GM18508 (cell line): ENCODE measurements around the gene GAB2.

Experiments
- ATAC-seq: cut with Tn5 transposase; IDR thresholded peaks from one replicate; pipeline ENCODE4 v1.9.1; 2021; ENCODE audit warnings: moderate number of reproducible peaks; ENCODE audit not compliant: insufficient read depth, unreplicated experiment

The GAB2 gene

DNA sequence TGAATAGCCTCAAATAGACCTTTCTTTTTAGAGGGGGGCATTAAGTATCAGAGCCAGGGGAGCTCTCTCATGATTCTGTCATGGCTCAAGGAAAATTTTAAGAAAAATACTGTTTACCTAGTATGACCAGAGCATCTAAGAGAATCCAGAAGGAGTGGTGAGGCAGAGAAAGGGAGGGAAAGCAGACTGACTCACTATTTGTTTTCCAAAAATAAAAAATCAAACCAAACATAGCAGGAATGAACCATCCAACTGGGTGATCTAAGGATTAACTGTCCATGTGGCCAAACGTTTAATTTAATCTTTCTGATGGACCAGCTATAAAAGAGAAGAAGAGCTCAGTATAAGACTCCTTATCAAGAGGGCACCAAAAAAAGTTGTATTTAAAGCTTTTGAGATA is 70.8 kb downstream of the GAB2 start:
- ATAC-seq, result no peak

DNA sequence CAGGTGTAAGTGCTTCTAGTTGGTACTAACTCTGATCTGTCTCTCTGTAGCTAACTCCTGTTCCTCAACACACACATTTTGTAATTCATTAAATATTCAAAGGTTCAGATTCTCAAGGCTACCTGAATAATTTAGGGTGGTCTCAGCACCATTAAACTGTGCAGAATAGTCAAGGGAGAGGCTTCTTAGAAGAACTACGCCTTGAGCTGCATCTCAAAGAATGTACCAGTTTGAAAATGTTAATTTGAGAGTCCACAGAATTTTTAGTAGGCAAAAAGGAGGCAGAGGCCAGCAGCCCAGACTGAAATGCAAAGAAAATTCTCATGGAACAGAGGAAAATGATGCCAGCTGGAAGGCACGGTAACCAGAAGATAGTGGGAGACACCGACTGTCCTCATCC is 72.2 kb downstream of the GAB2 start:
- ATAC-seq, result no peak

DNA sequence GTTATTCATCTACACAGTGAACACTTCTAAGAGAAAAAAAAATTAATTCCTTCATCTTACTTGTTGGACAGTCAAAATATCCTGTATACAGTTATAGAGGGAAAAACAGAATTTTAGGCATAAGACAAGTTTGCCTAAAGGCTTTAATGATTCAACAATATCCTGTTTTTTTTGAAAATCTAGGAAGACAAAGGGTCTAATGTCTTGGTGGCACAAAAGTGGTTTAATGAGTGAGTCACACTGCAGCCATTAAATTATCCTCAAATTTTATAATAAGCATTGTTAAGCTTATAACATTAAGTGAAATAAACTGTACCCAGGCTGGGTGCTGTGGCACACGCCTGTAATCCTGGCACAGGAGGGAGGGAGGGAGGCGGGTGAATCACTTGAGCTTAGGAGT is 72.9 kb downstream of the GAB2 start:
- no peak for ATAC-seq

DNA sequence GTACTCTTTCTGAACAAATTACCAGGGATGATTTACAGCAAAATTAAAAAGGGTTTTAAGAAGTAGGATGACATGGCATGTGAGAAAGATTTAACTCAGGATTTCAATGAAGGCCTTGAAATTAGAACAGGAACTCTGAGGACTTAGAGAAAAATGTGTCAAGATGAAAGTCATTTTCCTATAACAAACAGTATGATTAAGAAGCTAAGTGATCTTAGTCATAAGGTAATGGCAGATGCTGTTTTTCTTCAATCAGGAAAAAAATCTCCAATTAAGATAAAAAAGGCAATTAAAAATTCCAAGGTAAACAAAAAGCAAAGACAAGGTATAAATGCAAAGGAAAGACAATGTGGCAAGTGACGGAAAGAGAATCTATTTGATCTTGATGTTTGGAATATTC is 73.5 kb downstream of the GAB2 start:
- no peak for ATAC-seq

DNA sequence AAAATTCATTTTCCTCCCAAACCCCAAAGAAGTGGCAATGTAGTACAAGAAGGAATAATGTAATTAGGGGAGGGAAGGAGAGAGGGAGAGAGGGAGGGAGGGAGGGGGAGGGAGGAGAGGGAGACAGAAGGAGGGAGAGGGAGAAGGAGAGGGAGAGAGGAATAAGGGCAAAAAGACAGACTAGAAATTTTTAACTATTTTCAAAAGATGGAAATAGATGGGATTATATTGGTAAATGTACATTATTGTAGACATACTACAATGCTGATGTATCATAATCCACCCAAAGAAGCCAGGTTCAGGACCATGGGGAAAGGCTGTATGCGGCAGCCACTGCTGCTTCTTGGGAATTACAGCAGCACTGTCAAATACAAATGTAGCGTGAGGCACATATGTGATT is 74.3 kb downstream of the GAB2 start:
- ATAC-seq, result no peak

DNA sequence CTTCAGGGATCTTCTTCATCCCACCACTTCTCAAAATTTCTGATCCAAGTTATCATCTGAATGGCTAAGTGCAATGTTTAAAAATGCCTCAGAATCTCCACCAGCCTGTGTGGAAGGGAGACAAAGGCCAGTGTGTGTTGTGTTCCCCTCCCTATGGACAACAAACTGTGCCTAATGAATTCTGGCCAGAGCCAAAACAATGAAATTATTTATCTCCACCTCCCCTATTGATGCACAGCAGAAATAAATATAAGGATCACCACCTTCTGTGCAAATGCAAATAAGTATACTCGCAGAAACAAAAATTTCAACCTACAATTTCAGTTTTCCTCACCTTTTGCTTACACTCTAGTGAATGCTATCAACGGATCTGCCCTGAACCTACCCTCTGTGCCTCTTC is 75.8 kb downstream of the GAB2 start:
- no peak for ATAC-seq

DNA sequence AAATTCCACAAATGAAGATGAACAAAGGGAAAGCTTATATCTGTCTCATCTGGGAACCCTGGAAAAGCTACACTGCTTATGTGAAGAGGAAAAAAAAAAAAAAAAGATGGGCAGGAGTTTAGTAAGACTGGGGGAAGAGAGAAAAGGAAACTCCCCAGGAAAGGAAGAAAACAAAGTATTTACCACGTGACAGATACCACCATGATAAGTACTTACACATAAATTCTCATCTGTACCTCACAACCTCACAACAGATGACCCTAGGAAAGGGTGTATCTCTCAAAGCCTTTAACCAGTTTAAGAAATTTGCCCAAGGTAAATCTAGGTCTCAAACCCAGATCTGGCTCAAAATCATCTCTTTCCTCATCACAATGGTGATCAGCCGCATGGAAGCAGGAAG is 77.1 kb downstream of the GAB2 start:
- no peak for ATAC-seq

DNA sequence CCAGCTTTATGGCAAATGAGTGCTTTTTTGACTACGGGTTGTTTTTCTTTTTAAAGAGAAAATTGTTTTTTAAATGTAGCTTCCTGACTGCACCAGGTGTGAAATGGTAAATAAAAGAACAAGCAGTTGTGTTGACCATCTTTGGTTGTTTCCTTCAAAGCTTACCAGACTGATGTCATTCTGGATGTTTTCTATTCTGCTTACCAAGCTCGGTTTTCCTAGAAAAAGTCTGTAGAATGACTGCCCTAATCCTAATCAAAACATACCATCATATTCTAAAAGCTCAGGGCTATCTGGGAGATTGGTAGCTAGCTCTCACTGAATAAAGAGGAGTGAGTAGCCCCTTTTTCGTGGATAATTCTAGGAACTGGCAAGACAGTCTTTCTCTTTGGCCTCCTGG is 77.7 kb downstream of the GAB2 start:
- ATAC-seq, result no peak

DNA sequence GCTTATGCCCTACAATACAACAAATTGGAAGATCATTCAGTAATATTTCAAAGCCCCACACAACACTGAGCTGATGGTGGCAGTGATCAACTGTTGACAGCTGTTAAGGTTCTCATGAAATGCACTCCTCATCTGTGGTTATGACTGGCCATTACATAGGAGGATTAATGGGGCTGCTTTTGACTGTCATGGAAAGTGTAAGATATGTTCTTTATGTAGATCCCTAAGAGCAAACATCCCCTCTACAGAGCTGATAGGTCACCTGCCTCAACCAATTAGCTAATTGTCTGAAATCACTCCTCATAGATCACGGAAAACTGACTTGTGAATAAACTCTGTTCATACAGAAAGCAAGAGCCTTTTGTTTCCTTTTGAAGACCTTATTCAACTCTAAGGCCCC is 78.1 kb downstream of the GAB2 start:
- no peak for ATAC-seq

DNA sequence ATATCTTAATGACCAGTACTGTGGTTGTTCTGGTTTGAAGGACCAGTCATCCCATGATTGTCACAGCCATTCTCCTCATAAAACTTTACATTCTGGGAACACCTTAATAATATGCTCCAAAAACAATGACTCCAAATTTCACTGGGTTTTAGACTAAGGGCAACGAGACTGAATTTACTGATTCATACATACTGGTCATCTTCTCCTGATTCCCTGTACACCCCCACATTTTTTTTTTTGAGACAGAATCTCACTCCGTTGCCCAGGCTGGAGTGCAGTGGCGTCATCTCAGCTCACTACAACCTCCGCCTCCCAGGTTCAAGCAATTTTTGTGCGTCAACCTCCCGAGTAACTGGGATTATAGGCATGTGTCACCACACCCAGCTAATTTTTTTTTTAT is 78.9 kb downstream of the GAB2 start:
- ATAC-seq, result no peak

DNA sequence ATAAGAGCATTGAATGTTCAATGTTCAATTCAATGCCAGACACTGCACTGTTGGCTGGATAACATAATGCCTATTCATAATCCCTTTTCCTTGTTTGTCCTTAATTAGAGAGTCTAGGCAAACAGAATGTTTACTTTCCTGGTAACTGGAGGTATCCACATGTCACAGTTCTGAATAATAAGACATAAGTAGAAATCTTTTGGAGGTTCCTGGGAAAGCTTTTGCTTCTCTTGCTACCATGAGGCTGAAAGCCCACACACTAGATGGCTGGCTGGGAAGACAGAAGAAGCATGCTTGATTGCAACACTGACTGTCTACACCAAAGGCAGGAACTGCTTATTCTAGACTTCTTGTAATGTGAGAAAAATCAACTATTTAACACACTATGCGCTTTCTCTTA is 79.5 kb downstream of the GAB2 start:
- no peak for ATAC-seq

DNA sequence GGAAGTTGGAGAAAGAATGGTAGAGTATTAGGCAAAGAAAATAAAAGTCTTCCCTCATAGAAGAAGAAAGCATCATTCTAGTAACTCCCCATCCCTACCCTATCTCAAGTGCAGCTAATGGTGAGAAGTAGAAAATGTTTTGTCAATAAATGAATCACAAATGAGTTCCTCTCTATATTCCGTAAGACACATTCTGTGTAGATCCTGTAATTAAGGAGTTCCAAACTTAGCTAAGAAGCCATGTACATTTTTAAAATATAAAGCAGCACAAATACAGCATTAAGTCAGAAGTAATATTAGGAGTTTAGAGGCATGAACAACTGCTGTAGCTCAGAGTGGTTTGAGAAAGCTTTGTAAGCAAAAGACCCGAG is 80.1 kb downstream of the GAB2 start:
- no peak for ATAC-seq

DNA sequence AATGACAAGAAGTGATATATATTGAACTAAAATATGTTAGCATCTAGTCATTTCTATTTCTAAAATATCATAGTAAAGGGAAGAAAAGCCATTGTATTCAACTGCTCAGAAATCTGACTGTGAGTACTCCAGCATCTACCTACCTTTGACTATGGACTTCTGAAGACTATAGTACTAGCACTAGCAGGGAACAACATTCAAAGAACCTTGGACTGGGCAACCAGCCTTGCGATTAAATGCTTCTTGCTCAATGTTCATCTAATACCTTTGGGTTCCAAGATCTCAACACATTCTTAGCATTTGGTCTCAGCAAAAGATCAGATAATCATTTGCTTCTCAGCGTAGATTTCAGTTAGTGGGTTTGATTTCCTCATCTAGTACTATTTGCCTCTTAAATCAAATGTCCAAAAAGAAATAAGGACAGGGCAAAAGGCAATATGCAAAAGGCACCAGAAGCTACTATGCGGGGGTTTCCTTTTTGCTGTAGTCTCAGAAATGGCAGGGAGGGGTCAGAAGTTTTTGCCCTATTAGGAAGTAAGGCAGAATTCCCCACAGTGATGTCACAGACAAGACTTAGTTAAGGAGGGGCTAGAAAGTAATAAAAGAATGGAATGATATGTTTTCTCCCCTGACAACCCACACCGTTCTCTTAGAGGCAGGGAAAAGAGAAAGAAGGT is 80.6 kb downstream of the GAB2 start:
- no peak for ATAC-seq

DNA sequence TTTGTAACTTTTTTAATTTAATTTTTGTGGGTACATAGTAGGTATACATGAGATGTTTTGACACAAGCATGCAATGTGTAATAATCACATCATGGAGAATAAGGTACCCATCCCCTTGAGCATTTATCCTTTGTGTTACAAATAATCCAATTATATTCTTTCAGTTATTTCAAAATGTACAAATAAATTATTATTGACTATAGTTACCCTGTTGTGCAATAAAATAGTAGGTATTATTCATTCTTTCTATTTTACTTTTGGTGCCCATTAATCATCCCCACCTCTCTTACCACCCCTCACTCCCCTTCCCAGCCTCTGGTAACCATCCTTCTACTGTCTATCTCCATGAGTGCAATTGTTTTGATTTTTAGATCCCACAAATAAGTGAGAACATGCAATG is 83.5 kb downstream of the GAB2 start:
- ATAC-seq, result no peak

DNA sequence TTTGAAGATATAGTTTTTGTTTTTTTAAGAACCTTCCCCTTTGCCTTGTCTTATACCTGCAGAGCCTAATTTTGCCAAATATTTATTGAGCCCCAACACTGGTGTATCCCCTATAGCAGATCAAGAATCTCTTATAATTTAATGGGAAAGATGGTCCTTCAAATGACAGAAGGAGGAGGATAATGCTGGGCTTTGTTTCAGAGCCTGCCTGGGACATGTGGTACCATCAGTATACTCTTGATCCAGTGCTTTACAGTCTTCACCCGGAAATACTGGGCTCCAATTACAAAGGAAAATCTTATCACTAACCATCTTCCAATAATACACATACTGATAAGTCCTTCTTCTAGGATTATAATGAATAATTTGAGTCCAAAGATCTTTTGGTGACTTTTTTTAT is 84.7 kb downstream of the GAB2 start:
- no peak for ATAC-seq

DNA sequence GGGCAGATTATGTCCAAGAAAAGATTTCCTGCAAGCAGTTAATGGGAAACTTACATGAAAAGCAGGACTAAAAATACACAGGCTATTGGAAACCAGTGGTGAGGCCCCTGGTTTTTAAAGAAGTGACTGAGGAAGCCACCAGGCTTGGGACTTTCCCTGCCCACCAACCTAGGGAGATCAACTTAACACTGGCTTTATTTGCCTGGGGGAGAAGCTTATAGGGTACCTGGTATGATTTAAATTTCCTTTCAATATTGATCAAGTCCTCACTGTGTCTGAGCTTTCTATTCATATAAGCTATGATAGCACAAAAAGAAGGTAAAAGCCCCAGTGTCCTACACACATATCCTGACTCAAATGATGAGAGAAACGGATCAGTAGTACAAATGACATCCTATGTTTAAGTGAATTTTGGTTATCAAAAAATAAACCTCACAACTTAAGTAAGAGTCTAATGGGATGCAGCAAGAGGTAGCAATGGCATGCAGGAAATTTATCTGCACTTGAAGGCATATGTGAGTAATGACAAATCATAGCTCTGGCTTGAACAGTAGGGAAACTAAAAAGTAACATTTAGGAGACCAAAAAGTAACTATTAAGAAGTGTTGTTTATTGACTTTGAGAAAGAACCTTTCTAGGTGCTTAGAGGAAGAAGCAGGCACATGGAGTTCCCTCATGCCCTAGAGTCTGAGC is 85.3 kb downstream of the GAB2 start:
- ATAC-seq, result no peak

DNA sequence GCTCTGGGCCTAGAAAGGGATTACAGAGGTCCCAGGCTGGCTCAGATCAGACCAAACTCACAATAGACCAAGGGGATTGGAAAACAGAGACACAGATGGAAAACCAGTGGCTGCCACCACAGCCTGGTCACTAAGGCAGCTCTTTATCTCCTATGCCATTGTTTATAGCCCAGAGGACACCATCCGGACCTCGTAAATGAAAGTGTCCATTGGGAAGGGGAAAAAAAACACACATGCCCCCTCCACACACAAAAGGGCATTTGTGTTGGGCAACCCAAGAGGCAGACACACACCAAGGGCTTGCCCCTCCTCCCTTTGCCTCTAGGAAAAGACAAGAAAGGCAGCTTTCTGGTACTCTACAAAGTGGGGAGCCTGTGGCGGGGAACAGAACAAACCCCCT is 85.9 kb downstream of the GAB2 start:
- no peak for ATAC-seq

DNA sequence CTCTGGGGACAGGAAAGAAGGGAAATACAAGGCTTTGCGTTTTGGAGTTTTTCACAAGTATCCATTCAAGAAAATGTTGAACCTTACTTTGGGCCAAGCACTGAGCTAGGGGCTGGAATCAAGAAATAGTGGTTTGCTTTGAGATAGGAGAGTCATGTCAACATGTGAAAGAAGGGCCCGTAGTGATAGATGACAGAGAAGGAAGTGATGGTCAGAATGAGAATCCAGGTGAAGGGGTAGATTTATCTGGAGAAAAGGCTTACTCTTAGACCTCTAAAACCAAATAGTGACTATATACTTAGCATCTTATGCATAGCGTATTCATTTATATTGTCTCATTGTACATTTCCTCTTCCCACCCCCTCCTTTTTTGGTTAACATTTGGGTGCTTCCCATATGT is 87.3 kb downstream of the GAB2 start:
- ATAC-seq, result no peak

DNA sequence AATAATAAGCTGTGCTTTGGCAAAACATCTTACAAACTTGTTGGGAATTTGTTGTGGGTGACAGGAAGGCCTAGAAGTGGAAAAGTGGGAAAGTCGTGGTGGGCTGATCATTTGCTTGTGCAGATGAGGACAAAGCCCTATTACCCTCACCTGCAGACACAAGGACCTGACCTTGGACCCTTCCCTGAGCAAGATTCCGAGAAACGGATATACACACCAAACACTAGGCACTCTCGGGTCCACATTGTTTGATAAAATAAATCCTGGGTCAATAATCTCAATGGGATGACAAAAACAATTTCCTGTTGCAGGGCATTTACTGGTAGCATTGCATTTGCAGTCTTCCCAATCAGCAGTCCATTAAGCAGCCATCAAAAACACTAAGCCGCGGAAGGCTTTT is 89.7 kb downstream of the GAB2 start:
- no peak for ATAC-seq

DNA sequence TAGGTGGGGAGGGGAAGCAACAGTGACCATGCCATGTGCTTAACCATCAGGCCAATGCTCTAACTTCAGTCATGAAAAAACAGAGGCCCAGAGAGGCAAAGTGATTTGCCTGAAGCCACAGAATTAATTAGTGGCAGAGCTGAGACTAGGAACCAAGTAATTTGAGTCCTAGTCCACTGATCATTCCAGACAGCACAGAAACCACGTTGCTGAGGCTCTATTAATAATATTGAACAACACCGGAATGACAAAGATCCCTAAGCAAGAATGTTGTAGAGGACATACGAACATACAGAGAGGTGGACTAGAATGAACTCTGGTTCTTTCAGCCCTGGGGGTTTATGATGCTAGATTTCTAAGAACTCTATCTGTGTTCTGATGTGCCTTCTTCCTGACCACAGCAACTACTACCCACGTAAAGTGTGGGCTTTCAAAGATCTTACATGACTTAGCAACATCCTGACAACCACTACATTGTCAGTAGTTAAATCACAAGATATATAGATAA is 92.3 kb downstream of the GAB2 start:
- ATAC-seq, result no peak

DNA sequence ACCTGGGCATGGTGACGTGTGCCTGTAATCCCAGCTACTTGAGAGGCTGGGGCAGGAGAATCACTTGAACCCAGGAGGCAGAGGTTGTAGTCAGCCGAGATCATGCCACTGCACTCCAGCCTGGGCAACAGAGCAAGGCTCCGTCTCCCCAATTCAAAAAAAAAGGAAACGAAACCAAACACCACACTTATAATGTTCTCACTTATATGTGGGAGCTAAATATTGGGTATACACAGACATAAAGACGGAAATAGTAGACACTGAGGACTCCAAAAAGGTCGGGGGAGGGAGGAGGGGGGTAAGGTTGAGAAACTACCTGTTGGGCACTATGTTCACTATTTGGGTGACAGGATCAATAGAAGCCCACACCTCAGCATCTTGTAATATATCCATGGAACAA is 94.3 kb downstream of the GAB2 start:
- ATAC-seq, result no peak

DNA sequence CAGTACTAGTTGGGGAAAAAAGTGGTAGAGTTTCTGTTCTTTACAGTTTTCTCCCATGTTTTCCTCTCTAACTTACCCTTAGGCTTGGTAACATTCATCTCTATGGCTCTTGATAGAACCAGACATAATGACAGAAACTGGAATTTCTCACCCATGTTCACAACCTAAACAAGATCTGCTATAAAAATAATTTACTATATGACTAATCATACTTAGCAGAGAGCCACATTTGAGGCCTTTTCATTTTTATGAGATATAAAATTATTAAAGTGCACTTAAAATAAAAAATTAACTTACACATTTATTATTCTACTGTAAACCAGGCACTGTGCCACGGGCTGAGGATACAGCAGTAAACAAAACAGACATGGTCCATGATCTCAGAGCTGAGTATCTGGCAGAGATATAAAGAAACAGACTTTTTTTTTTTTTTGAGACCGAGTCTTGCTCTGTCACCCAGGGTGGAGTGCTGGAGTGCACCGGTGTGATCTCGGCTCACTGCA is 98.1 kb downstream of the GAB2 start:
- ATAC-seq, result no peak
